OCI-LY3 (cell line): Measurements from ENCODE around the gene MAP1LC3C.

Experiments used
- H2AFZ ChIP-seq: fragments of 200-600, 300-600 bp; shearing (Covaris generic); 2 replicates; pipeline ENCODE4 v1.6.0; 2014; ENCODE audit warnings: antibody characterized with exemption, low read depth, low read length
- H3K27ac ChIP-seq: fragments of 200-600, 300-600 bp; sonication (generic); 2 replicates; pipeline ENCODE4 v1.5.1; 2014; ENCODE audit warnings: mild to moderate bottlenecking, low read length, moderate library complexity, mixed read lengths
- H3K27me3 ChIP-seq: fragments of 200-600, 300-600 bp; sonication (generic); 2 replicates; pipeline ENCODE4 v1.6.1; 2014; ENCODE audit warnings: low read depth, low read length, mixed read lengths
- H3K36me3 ChIP-seq: fragments of 200-600, 300-600 bp; sonication (generic); replicated peaks from 2 replicates; pipeline ENCODE3; 2014; ENCODE audit warnings: low read depth, low read length, mixed read lengths
- H3K4me1 ChIP-seq: fragments of 300-600, 200-600 bp; sonication (generic); 2 replicates; pipeline ENCODE4 v1.6.1; 2014; ENCODE audit warnings: low read length, mixed read lengths
- H3K4me2 ChIP-seq: fragments of 200-600, 300-600 bp; sonication (generic); 2 replicates; pipeline ENCODE4 v1.6.1; 2014; ENCODE audit warnings: low read length, mixed read lengths
- H3K4me3 ChIP-seq: fragments of 300-600, 200-600 bp; sonication (generic); 2 replicates; pipeline ENCODE4 v1.5.1; 2014; ENCODE audit warnings: antibody characterized with exemption, mild to moderate bottlenecking, low read length, moderate library complexity
- H3K79me2 ChIP-seq: fragments of 300-600, 200-600 bp; shearing (Covaris generic); 2 replicates; pipeline ENCODE4 v1.6.1; 2014; ENCODE audit warnings: mild to moderate bottlenecking, low read length, mixed read lengths
- H3K9ac ChIP-seq: fragments of 300-600, 200-600 bp; shearing (Covaris generic); 2 replicates; pipeline ENCODE4 v1.6.0; 2014; ENCODE audit warnings: mild to moderate bottlenecking, low read length, moderate library complexity
- H3K9me3 ChIP-seq: fragments of 200-600, 300-600 bp; shearing (Covaris generic); 2 replicates; pipeline ENCODE4 v1.6.1; 2014; ENCODE audit warnings: low read length, mixed read lengths; ENCODE audit not compliant: insufficient read depth
- H4K20me1 ChIP-seq: fragments of 200-600, 300-600 bp; sonication (generic); 2 replicates; pipeline ENCODE4 v1.6.1; 2016; ENCODE audit warnings: low read length, mixed read lengths; ENCODE audit not compliant: insufficient read depth
- EZH2phosphoT487 ChIP-seq: fragments of 200-600 bp; shearing (Covaris generic); IDR thresholded peaks from 2 replicates; pipeline ENCODE4 v1.6.1; 2018; ENCODE audit warnings: antibody characterized with exemption, mixed run types, low read depth
- TF ChIP-seq, protein P1 (sequence below): fragments of 200-600, 300-600 bp; sonication (generic); IDR thresholded peaks from 2 replicates; pipeline ENCODE4 v1.5.1; 2014; ENCODE audit warnings: antibody characterized with exemption, low read length, low read depth

MAP1LC3C gene

DNA sequence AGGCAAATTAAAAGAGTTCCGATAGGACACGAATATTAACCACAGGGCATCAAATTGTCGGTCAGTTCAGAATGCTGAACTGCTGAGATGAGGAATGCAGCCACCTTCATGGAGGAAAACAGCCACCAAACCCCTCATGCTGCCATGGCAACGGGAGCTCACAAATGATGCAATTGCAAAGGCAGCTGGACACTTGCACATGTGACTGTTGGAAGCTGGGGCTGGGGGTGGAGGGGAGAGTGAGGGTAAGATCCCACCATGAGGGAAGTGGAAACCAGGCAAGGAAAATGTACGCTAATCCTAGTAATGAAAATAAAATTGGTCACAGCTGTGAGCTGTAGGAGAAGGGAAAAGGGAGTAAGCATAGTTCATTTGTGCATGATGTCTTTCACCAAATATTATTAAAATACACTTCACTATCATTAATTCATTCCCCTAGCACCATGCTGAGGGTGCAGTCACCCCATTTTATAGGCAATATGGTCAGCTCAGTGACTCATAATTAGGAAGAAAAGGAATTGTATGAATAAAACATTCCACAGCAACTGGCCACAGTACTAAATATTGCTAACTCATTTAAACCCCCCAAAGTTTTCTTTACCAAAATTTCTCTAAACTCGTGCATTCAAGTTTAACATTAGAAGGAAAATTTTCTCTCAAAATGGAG is 26.1 kb downstream of the MAP1LC3C start:
- Histone ChIP-seq H2AFZ (no peak overlapping the region), H3K27ac (no peak overlapping the region), H4K20me1 (no peaks in the 10 kb centered on the region), H3K79me2 (no peaks in the 10 kb centered on the region), H3K36me3 (no peaks in the 10 kb centered on the region), H3K9me3 (no peaks in the 10 kb centered on the region), H3K4me3 (no peak overlapping the region), H3K9ac (no peak overlapping the region), H3K4me1 (no peaks in the 10 kb centered on the region), H3K4me2 (no peak overlapping the region), H3K27me3 (no peaks in the 10 kb centered on the region; the same call in 1 of the 2 replicates)
- TF ChIP-seq EZH2phosphoT487, result no peak

DNA sequence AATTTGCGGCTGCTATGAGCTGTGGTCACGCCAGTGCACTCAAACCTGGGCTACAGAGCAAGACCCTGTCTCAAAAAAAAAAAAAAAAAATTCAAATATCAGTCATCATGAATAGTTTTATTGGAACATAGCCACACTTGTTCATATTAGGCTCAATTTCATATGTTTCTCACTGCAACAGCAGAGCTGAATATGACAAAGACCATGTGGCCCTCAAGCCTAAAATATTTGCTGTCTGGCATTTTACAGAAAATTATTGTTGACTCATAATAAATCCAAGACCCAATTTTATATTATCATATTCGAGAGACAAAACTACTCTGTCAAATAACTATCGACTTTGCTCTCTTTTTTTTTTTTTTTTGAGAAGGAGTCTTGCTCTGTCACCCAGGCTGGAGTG is 30.3 kb downstream of the MAP1LC3C start:
- Histone ChIP-seq H3K4me2 (no peak overlapping the region), H3K79me2 (no peaks in the 10 kb centered on the region), H3K27me3 (no peaks in the 10 kb centered on the region; the same call in 1 of the 2 replicates), H3K27ac (no peak overlapping the region), H3K4me1 (no peaks in the 10 kb centered on the region), H3K4me3 (no peak overlapping the region), H3K9me3 (no peaks in the 10 kb centered on the region), H4K20me1 (no peaks in the 10 kb centered on the region), H3K36me3 (no peaks in the 10 kb centered on the region), H2AFZ (no peak overlapping the region), H3K9ac (no peak overlapping the region)
- TF ChIP-seq, protein P1, sequence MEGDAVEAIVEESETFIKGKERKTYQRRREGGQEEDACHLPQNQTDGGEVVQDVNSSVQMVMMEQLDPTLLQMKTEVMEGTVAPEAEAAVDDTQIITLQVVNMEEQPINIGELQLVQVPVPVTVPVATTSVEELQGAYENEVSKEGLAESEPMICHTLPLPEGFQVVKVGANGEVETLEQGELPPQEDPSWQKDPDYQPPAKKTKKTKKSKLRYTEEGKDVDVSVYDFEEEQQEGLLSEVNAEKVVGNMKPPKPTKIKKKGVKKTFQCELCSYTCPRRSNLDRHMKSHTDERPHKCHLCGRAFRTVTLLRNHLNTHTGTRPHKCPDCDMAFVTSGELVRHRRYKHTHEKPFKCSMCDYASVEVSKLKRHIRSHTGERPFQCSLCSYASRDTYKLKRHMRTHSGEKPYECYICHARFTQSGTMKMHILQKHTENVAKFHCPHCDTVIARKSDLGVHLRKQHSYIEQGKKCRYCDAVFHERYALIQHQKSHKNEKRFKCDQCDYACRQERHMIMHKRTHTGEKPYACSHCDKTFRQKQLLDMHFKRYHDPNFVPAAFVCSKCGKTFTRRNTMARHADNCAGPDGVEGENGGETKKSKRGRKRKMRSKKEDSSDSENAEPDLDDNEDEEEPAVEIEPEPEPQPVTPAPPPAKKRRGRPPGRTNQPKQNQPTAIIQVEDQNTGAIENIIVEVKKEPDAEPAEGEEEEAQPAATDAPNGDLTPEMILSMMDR, result no peak
- no peak for TF ChIP-seq EZH2phosphoT487

DNA sequence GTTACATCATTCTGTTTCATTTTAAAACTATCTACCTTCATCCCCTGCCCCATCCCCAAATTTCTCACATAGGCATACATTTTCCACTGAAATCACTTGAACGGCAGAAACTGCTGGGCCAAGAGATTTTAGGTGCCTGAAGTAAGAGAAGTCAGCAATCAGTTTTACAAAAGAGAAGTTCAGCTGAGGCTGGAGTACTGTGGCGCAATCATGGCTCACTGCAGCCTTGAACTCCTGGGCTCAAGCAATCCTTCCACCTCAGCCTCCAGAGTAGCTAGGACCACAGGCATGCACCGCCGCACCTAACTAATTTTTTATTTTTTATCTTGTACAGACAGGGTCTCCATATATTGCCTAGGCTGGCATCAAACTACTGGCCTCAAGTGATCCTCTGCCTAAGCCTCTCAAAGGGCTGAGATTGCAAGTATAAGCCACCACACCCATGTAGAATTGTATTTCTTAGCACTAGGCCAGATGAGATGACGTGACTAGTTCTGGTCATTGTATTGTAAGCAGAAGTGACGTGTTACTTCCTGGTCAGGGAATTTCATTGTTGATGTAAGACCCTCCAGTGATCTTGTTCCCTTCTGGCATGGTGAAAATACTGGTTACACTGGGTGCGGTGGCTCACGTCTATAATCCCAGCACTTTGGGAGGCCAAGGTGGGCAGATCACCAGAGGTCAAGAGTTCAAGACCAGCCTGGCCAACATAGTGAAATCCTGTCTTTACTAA is 34.2 kb downstream of the MAP1LC3C start:
- Histone ChIP-seq H3K27me3 (no peaks in the 10 kb centered on the region), H3K27ac (no peak overlapping the region), H3K9ac (no peak overlapping the region), H3K9me3 (no peaks in the 10 kb centered on the region), H3K36me3 (no peaks in the 10 kb centered on the region), H4K20me1 (no peaks in the 10 kb centered on the region), H2AFZ (no peak overlapping the region), H3K4me3 (no peak overlapping the region), H3K4me2 (no peak overlapping the region), H3K79me2 (no peaks in the 10 kb centered on the region), H3K4me1 (no peaks in the 10 kb centered on the region)
- TF ChIP-seq EZH2phosphoT487, result no peak
- TF ChIP-seq, protein P1, result no peak

DNA sequence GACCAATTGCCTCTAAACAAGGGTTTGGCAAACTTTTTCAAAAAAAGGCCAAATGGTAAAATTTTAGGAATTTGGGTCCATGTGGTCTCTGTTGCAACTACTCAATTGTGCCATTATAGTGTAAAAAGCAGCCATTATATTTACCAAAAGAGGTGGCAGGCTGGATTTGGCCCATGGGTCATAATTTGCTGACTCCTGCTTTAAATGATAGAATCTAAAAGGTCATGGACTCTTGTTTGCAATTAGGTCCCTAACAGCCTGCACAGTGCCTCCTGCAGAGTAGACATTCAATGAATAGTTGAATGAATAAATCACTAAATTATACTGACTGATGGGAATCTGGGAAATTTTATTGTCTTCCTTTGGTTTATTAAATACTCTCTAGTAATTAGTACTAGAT is 35.2 kb downstream of the MAP1LC3C start:
- Histone ChIP-seq H3K4me2 (no peak overlapping the region), H3K27ac (no peak overlapping the region), H3K4me3 (no peak overlapping the region), H3K9me3 (no peaks in the 10 kb centered on the region), H3K27me3 (no peaks in the 10 kb centered on the region), H2AFZ (no peak overlapping the region), H3K79me2 (no peaks in the 10 kb centered on the region), H4K20me1 (no peaks in the 10 kb centered on the region), H3K4me1 (no peaks in the 10 kb centered on the region), H3K9ac (no peak overlapping the region), H3K36me3 (no peaks in the 10 kb centered on the region)
- TF ChIP-seq, protein P1, result no peak
- no peak for TF ChIP-seq EZH2phosphoT487
